Endothelial cell of umbilical vein (primary cell): ENCODE data around the gene ST3GAL4. TPM values are rescaled to one million over a fixed set of nuclear protein-coding genes. Genes with fewer than 3 reads are reported as not detected.

Experiments used
- BruUV-seq: library from RNA; stranded (reverse); fragments of 400-500 nt; replicated peaks from 2 replicates; lab custom pipeline; 2021; lab: Mats Ljungman, UMichigan
- CTCF ChIA-PET: fragments of 300-600, 350-600 bp; sonication (Branson Sonifier 250); formaldehyde crosslinking; loops from one replicate; lab custom pipeline; 2021; ENCODE audit warnings: antibody characterized with exemption, inconsistent platforms; lab: Charles Lee
- POLR2A ChIA-PET: fragments of 300-600, 350-600 bp; sonication (Branson Sonifier 250); formaldehyde crosslinking; loops from one replicate; lab custom pipeline; 2021; ENCODE audit warnings: antibody characterized with exemption, inconsistent platforms; lab: Charles Lee
- DNase-seq: peaks from one replicate; pipeline ENCODE4 v3.0.0-alpha.2; 2011; ENCODE audit warnings: low read depth, low spot score
- FAIRE-seq: peaks from 2 replicates; lab custom pipeline; 2011; peaks lifted over from hg19 to GRCh38; lab: Jason Lieb, UNC
- H2AFZ ChIP-seq: 2 replicates; pipeline ENCODE4 v1.6.0; 2012; ENCODE audit warnings: low read depth, low read length, control low read depth, inconsistent platforms
- H3K27ac ChIP-seq: 2 replicates; pipeline ENCODE4 v1.5.1; 2011; ENCODE audit warnings: low read depth, mild to moderate bottlenecking, control low read depth, low read length, moderate library complexity; ENCODE audit not compliant: insufficient read depth
- H3K27me3 ChIP-seq, 2 experiments: 2 replicates each; pipeline versions ENCODE4 v1.6.0 to v1.6.1; 2011; ENCODE audit warnings: low read length in 2 of 2, mixed read lengths in 1 of 2; ENCODE audit not compliant: control insufficient read depth in 2 of 2, insufficient read depth in 2 of 2
- H3K36me3 ChIP-seq, 2 experiments: 2 replicates in 1 of 2; 3 replicates in 1 of 2; pipeline ENCODE4 v1.5.1; 2011; ENCODE audit warnings: low read length in 2 of 2, mild to moderate bottlenecking in 1 of 2, moderate library complexity in 1 of 2; ENCODE audit not compliant: control insufficient read depth in 2 of 2, insufficient read depth in 2 of 2; ENCODE audit errors: extremely low read depth in 1 of 2
- H3K4me1 ChIP-seq: 3 replicates; pipeline ENCODE4 v1.5.1; 2011; ENCODE audit warnings: mild to moderate bottlenecking, low read length; ENCODE audit not compliant: control insufficient read depth, insufficient read depth; ENCODE audit errors: extremely low read depth
- H3K4me2 ChIP-seq: 2 replicates; pipeline ENCODE4 v1.6.1; 2011; ENCODE audit warnings: low read length, control low read depth, mixed read lengths; ENCODE audit not compliant: insufficient read depth
- H3K4me3 ChIP-seq, 3 experiments: fragments of 200-600 bp in 1 of 3; sonication (generic), shearing (Covaris generic) in 1 of 3; replicated peaks in 1 of 3; 2 replicates each; pipeline ENCODE4 v1.5.1; 2011 to 2016; ENCODE audit warnings: control low read depth in 3 of 3, low read length in 3 of 3, mild to moderate bottlenecking in 2 of 3, inconsistent platforms in 1 of 3, low read depth in 1 of 3, moderate library complexity in 1 of 3; ENCODE audit not compliant: insufficient read depth in 1 of 3
- H3K79me2 ChIP-seq: 2 replicates; pipeline ENCODE4 v1.6.0; 2012; ENCODE audit warnings: low read length, inconsistent platforms; ENCODE audit not compliant: control insufficient read depth, insufficient read depth
- H3K9ac ChIP-seq: replicated peaks from 2 replicates; pipeline ENCODE3; 2011; ENCODE audit warnings: low read length, control low read depth; ENCODE audit not compliant: insufficient read depth; ENCODE audit errors: extremely low read depth
- H3K9me1 ChIP-seq: replicated peaks from 3 replicates; pipeline ENCODE4 v1.6.0; 2011; ENCODE audit warnings: mild to moderate bottlenecking, low read length; ENCODE audit not compliant: control insufficient read depth, insufficient read depth; ENCODE audit errors: extremely low read depth
- H3K9me3 ChIP-seq: replicated peaks from 2 replicates; pipeline ENCODE4 v1.5.1; 2012; ENCODE audit warnings: low read length, inconsistent platforms; ENCODE audit not compliant: control insufficient read depth, insufficient read depth
- H4K20me1 ChIP-seq: replicated peaks from 2 replicates; pipeline ENCODE3; 2011; ENCODE audit warnings: mild to moderate bottlenecking, low read length; ENCODE audit not compliant: control insufficient read depth, insufficient read depth; ENCODE audit errors: extremely low read depth
- CTCF ChIP-seq, 2 donors: IDR thresholded peaks; 1 replicate in 1 of 2; 2 replicates in 1 of 2; pipeline ENCODE4 v1.5.1; 2011; ENCODE audit warnings: low read length in 2 of 2, mild to moderate bottlenecking in 2 of 2, moderate library complexity in 2 of 2, control low read depth in 1 of 2, inconsistent platforms in 1 of 2, low read depth in 1 of 2; ENCODE audit not compliant: insufficient read depth in 1 of 2; ENCODE audit errors: extremely low read depth in 1 of 2
- EZH2 ChIP-seq: IDR thresholded peaks from 2 replicates; pipeline ENCODE4 v1.6.1; 2012; ENCODE audit warnings: borderline replicate concordance, low read depth, mild to moderate bottlenecking, moderate library complexity, low read length, inconsistent platforms; ENCODE audit not compliant: severe bottlenecking
- FOS ChIP-seq: IDR thresholded peaks from 2 replicates; pipeline ENCODE4 v1.6.1; 2011; ENCODE audit warnings: mild to moderate bottlenecking, low read length, moderate library complexity, borderline replicate concordance; ENCODE audit not compliant: insufficient read depth
- GATA2 ChIP-seq: IDR thresholded peaks from 2 replicates; pipeline ENCODE4 v1.7.0; 2011; ENCODE audit warnings: low read depth, mild to moderate bottlenecking, moderate library complexity, mixed read lengths, low read length; ENCODE audit not compliant: insufficient read length, insufficient read depth
- JUN ChIP-seq: IDR thresholded peaks from 2 replicates; pipeline ENCODE4 v1.6.1; 2011; ENCODE audit warnings: borderline replicate concordance, low read depth; ENCODE audit not compliant: insufficient read length, insufficient read depth
- MAX ChIP-seq: IDR thresholded peaks from 2 replicates; pipeline ENCODE4 v1.6.1; 2011; ENCODE audit not compliant: insufficient read depth, insufficient read length
- MYC ChIP-seq: IDR thresholded peaks from one replicate; pipeline ENCODE4 v1.6.1; 2011; ENCODE audit warnings: mild to moderate bottlenecking, low read depth, low read length
- POLR2A ChIP-seq: IDR thresholded peaks from 2 replicates; pipeline ENCODE4 v1.6.1; 2012; ENCODE audit warnings: low read depth, mild to moderate bottlenecking, control low read depth, low read length
- POLR2AphosphoS5 ChIP-seq: IDR thresholded peaks from 2 replicates; pipeline ENCODE4 v1.6.1; 2012; ENCODE audit warnings: low read depth, mild to moderate bottlenecking, control low read depth, low read length, moderate library complexity; ENCODE audit not compliant: insufficient read depth
- dilution Hi-C: fragments of 300-500 bp; cut with MboI; formaldehyde crosslinking; loops from one replicate; pipeline ENCODE4 v1.15.0; 2019; ENCODE audit warnings: low sequenced_read_pairs; ENCODE audit not compliant: extremely low pct_ligation_motif_present
- intact Hi-C: fragments of 100-400 bp; cut with micrococcal nuclease; formaldehyde crosslinking; loops from one replicate; pipeline ENCODE4 v1.10.0; 2022
- polyA plus RNA-seq, 4 experiments: library from polyadenylated mRNA; depleted of rRNA in 3 of 4; stranded (reverse) in 3 of 4; unstranded in 1 of 4; fragments of >200 nt; gene quantifications; 2 replicates each; pipeline versions ENCODE4 v1.2.1 to v1.2.3, GENCODE V29; 2011 to 2012; ENCODE audit warnings: missing spikeins in 1 of 4
- total RNA-seq: library from RNA; stranded (reverse); gene quantifications from 2 replicates; pipeline ENCODE4 v1.2.3, GENCODE V29; 2021

ST3GAL4 gene
- total and polyA plus RNA-seq, 2 donors (not counting 3 experiments of a cell fraction or from before 2014, with no cell fraction given): 17.7 to 19.4 TPM

GRCh38 chr11:126329644-126330211 is 25.8 kb upstream of the ST3GAL4 start:
- ChIA-PET POLR2A (no interaction called here), CTCF (interaction anchor here (1.3 kb wide), 1 partner anchor 151 kb away, joined by 4 read pairs; no protein-coding TSS in a partner anchor)
- intact Hi-C loops (no loop called here), dilution Hi-C loops (no loop called here)
- Histone ChIP-seq H3K36me3 (no peaks in the 10 kb centered on the region), H3K4me2 (no peak overlapping the region), H3K79me2 (no peaks in the 10 kb centered on the region), H3K27me3 (no peaks in the 10 kb centered on the region), H4K20me1 (no peaks in the 10 kb centered on the region), H3K4me3 (no peak overlapping the region), H3K9ac (no peak overlapping the region), H3K9me1 (no peaks in the 10 kb centered on the region), H3K27ac (no peak overlapping the region), H3K4me1 (peaks cover 2% of the 10 kb centered on the region), H3K9me3 (no peaks in the 10 kb centered on the region), H2AFZ (no peak overlapping the region)
- TF ChIP-seq MAX: no peak
- no peak for TF ChIP-seq MYC
- no peak for TF ChIP-seq POLR2A
- no peak for TF ChIP-seq GATA2
- TF ChIP-seq FOS: no peak
- TF ChIP-seq POLR2AphosphoS5: no peak
- TF ChIP-seq JUN: no peak
- TF ChIP-seq CTCF (IDR thresholded peaks at IDR 0.05; ENCODE audit: extremely low read depth in 1 of 2, insufficient read depth in 1 of 2, low read depth in 1 of 2, low read length in 2 of 2): no peak
- no peak for TF ChIP-seq EZH2
- no TSS peak for BruUV-seq
- FAIRE-seq (no peak), DNase-seq (no peak)
